Urinary bladder (tissue), 4 donors: ENCODE results near the gene MCUB. TPM values are rescaled to one million over a fixed set of nuclear protein-coding genes. Genes with fewer than 3 reads are reported as not detected.

Experiments
- DNase-seq: peaks from one replicate; pipeline ENCODE4 v3.0.0-alpha.2; 2015; ENCODE audit errors: extremely low spot score
- H3K27ac ChIP-seq: one replicate; pipeline ENCODE4 v1.5.1; 2013; ENCODE audit warnings: low read depth, mild to moderate bottlenecking, moderate library complexity
- H3K36me3 ChIP-seq: one replicate; pipeline ENCODE4 v1.6.1; 2013; ENCODE audit warnings: mild to moderate bottlenecking, moderate library complexity; ENCODE audit not compliant: insufficient read depth
- H3K4me1 ChIP-seq: one replicate; pipeline ENCODE4 v1.6.1; 2013; ENCODE audit warnings: mild to moderate bottlenecking, moderate library complexity; ENCODE audit not compliant: insufficient read depth
- H3K4me3 ChIP-seq: one replicate; pipeline ENCODE4 v1.5.1; 2013; ENCODE audit warnings: low read depth, low read length
- WGBS: extraction: QIAGEN DNeasy Blood & Tissue Kit; methylation state at CpG from one replicate; pipeline ENCODE4 v1.1.7; 2013; 5-methylcytosine and 5-hydroxymethylcytosine counted together
- polyA plus RNA-seq: library from polyadenylated mRNA; stranded (reverse); fragments of 200-250 nt; gene quantifications from one replicate; pipeline ENCODE4 v1.2.3, GENCODE V29; 2013
- total RNA-seq: library from RNA; depleted of rRNA; stranded (reverse); fragments of >200 nt; gene quantifications from one replicate; pipeline ENCODE4 v1.2.3, GENCODE V29; 2014
- donor health status: healthy with polysubstance abuse.
- donor health status: healthy.

Gene MCUB
- total and polyA plus RNA-seq, 2 donors: 13.5 to 15.2 TPM

DNA sequence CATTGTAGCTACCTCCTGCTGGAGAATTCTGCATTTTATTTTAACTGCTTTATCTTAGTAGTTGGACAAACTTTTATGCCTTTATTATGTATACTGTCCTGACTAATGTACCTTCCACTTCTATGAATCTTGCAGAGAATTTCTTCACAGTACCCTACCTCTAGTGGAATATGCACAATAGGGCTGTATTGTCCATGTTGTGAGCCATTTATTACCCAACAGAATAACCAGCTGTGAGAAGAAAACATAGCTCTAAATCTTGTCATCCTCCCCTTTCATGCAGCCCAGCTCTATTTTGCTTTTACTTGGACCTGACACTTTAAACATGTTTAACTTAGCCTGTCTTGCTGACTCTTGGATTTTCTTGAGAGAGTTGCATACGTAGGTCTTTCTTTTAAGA is 56.2 kb downstream of the MCUB start:
- DNase-seq: no peak
- no peak overlapping the region for H3K4me3 ChIP-seq
- H3K36me3 ChIP-seq: no peaks in the 10 kb centered on the region
- WGBS: 77% methylated on average over 1 of the region's 1 CpG
- H3K4me1 ChIP-seq: no peaks in the 10 kb centered on the region
- no peak overlapping the region for H3K27ac ChIP-seq

DNA sequence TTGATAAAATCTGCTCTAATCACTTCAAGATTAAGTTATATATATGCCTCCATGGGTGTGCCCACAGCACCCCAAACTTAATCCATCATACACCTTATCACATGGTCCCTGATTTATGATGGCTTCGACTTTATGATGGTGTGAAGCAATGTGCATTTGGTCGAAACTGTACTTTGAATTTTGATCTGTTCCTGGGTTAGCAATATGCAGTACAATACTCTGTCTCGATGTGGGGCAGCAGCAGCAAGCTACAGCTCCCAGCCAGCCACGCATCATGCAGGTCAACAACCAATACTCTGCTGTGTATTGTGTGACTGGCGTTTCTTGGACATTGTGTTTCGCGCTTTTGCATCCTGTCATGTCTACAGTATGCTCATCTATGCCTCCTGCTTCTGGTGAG is 62.6 kb downstream of the MCUB start:
- Histone ChIP-seq H3K4me3 (no peak overlapping the region), H3K36me3 (no peaks in the 10 kb centered on the region), H3K4me1 (no peaks in the 10 kb centered on the region), H3K27ac (no peak overlapping the region)
- 77% methylated on average over 7 of the region's 7 CpGs for WGBS
- DNase-seq: no peak

- Histone ChIP-seq H3K27ac (no peak overlapping the region), H3K36me3 (no peaks in the 10 kb centered on the region), H3K4me3 (no peak overlapping the region), H3K4me1 (no peaks in the 10 kb centered on the region)
- 92% methylated on average over 2 of the region's 2 CpGs for WGBS
- DNase-seq: no peak
Observed at GRCh38 chr4:109624536-109624935, 64.5 kb downstream of the MCUB start.

- Histone ChIP-seq H3K27ac (no peak overlapping the region), H3K36me3 (no peaks in the 10 kb centered on the region), H3K4me1 (no peaks in the 10 kb centered on the region), H3K4me3 (no peak overlapping the region)
- 91% methylated on average over 4 of the region's 4 CpGs for WGBS
- DNase-seq: no peak
Observed at GRCh38 chr4:109627361-109627760, 67.3 kb downstream of the MCUB start.

- Histone ChIP-seq H3K4me3 (no peak overlapping the region), H3K36me3 (no peaks in the 10 kb centered on the region), H3K4me1 (no peaks in the 10 kb centered on the region), H3K27ac (no peak overlapping the region)
- 47% methylated on average over 4 of the region's 4 CpGs for WGBS
- no peak for DNase-seq
Observed at GRCh38 chr4:109629775-109630174, 69.7 kb downstream of the MCUB start.

- WGBS: 23% methylated on average over 5 of the region's 5 CpGs
Observed at GRCh38 chr4:109631532-109632108, 71.6 kb downstream of the MCUB start.

GRCh38 chr4:109640644-109641043 is 80.6 kb downstream of the MCUB start:
- Histone ChIP-seq H3K4me1 (no peaks in the 10 kb centered on the region), H3K27ac (no peak overlapping the region)
- 88% methylated on average over 2 of the region's 2 CpGs for WGBS

More at GRCh38 chr4:109631532-109632108, 71.6 kb downstream of the MCUB start:
- no peaks in the 10 kb centered on the region for H3K4me1 ChIP-seq
- H3K36me3 ChIP-seq: no peaks in the 10 kb centered on the region
- peak; percentile 5 for DNase-seq
- H3K27ac ChIP-seq: no peak overlapping the region
- H3K4me3 ChIP-seq: no peak overlapping the region

DNA sequence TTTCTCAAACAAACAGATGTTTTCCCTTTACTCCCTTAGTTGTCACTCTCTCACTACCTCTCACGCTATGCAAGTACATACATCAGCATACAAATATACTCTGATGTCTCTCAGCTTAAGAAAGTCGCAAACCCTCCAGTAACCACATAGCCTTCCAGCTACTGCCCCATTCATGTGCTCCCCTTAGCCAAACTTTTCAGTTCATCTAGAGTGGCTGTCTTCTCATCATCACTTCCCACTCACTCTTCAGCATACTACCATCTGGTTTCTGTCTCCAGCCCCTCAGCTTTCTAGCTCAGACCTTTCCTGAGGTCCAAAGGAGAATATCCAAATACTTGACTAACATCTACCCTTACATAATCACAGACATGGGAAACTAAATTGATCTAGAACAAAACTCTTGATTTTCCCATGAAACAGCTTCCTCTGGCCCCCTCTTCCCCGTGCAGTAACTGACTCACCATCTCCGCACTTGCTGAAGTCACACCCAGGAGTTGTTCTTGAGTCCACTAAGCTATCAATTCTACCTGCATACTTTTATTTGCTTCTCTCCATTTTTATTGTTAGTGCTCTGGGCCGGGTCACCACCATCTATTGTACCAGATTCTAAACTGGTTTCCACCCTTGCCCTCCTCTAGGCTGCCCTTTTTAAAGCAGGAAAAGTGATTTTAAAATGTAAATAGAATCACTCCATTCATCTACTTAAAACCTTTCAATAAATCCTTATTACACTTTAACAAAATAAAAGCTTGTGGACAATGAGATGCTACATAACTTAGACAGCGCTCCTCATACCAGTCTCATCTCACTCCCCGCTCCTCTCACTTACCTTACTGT is 86.0 kb downstream of the MCUB start:
- 81% methylated on average over 7 of the region's 7 CpGs for WGBS
- Histone ChIP-seq H3K4me3 (no peak overlapping the region), H3K27ac (no peak overlapping the region), H3K36me3 (peaks cover 2% of the 10 kb centered on the region), H3K4me1 (no peaks in the 10 kb centered on the region)
- DNase-seq: no peak

More at GRCh38 chr4:109640644-109641043, 80.6 kb downstream of the MCUB start:
- Histone ChIP-seq H3K4me3 (no peak overlapping the region), H3K36me3 (peaks cover 2% of the 10 kb centered on the region)
- no peak for DNase-seq

DNA sequence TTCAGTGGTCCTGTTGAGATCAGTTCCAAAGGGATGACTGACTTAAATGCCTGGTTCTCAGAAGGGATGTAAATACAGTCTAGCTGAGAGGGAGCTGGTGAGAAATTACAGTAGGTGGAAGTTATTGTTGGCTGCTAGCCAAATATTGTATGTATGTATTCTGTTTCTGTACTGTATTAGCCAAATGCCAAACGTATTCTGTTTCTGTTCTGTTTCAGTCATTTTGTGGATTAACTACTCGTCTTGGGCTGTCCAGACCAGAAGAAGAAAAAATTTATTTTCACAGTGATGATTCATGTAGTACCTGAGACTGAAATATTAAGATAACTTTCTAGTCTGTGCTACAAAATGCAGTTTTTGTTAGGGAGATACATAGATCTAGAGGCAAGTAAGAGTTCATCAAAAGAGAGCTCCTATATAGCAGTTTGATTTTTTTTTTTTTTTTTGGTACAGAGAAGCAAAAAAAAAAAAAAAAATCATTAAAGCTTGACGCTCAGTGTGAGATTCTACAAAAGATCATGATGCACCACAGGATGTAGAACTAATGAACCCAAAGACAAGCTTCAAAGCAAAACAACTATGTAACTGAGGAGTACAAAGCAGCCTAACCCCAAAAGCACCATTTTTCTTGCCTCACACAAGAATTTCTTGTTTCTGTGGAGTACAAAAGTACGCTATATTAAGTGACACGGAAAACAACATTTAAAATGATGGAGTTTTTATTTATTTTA is 88.4 kb downstream of the MCUB start:
- no peak for DNase-seq
- Histone ChIP-seq H3K27ac (no peak overlapping the region), H3K4me3 (no peak overlapping the region), H3K4me1 (no peaks in the 10 kb centered on the region), H3K36me3 (no peaks in the 10 kb centered on the region)
- 63% methylated on average over 5 of the region's 5 CpGs for WGBS

DNA sequence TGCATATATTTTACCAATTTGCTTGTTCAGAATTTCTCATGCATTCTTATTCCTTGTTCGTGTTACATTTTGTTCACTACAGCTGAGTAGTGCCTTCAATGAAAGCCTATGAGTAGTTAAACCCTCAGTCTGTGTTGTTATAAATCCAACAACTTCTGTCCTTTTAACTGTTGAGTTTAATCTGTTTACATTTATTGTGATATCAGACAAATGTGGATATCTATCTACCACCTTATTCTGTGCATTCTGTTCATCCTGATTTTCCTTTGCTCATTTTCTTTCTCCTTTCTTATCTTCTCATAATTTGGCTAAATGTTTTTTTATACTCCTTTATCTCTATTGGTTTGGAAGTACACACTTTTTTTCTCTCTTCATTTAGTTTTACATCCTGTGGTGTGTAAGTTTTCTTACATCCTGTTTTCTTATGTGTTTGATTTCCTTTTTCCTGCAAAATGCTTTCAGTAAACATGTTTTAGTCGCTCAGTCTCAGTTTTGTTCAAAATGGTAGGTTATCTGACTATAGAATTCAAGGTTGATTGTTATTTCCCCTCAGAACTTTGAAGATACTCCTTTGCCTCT is 89.0 kb downstream of the MCUB start:
- DNase-seq: no peak
- Histone ChIP-seq H3K36me3 (no peaks in the 10 kb centered on the region), H3K4me1 (no peaks in the 10 kb centered on the region), H3K4me3 (no peak overlapping the region), H3K27ac (no peak overlapping the region)
- 92% methylated on average over 2 of the region's 2 CpGs for WGBS

DNA sequence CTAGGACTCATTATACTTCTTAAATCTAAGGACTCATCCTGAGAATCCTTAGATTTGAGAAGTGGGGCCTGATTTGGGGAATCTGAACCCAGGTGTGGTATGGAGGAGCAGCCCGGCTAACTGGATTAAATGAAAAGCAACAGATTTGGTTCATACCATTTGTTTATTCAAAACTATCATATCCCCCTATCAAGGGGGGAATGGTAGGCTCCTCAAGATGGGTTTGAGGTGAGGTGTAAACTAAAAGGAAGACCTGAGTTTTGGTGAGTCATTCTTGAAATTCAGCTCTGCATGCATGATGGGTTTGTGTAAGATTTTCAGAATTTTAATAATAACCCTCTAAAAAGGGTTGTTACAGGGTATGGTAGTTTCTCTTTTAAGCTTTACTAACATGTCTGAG is 89.8 kb downstream of the MCUB start:
- Histone ChIP-seq H3K4me3 (no peak overlapping the region), H3K4me1 (no peaks in the 10 kb centered on the region), H3K36me3 (no peaks in the 10 kb centered on the region), H3K27ac (no peak overlapping the region)
- WGBS: 83% methylated on average over 1 of the region's 1 CpG
- DNase-seq: no peak

DNA sequence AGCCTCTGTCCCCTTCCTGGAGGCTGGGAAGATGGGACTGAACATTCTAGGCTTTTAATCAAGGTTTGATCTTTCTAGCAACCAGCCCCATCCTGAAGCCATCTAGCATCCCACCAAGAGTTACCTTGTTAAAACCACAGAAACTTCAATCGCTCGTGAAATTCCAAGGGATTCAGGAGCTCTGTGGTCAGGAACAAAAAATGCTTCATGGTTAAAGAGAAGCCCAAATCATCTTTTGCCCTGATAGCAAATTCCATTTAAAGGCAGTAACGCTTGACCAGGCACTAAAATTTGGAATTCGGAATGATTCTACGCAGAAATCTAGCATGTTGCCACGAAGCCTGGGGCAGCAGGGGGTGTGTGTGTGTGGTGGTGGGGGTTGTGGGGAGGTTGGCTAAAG is 95.3 kb downstream of the MCUB start:
- 64% methylated on average over 6 of the region's 6 CpGs for WGBS
- no peak overlapping the region for H3K4me3 ChIP-seq

GRCh38 chr4:109657854-109658418 is 97.9 kb downstream of the MCUB start:
- DNase-seq: no peak
- peaks cover 2% of the 10 kb centered on the region for H3K36me3 ChIP-seq
- WGBS: 93% methylated on average over 9 of the region's 9 CpGs
- no peak overlapping the region for H3K4me3 ChIP-seq
- no peaks in the 10 kb centered on the region for H3K4me1 ChIP-seq
- no peak overlapping the region for H3K27ac ChIP-seq

More for the DNA sequence above, 95.3 kb downstream of the MCUB start:
- no peaks in the 10 kb centered on the region for H3K4me1 ChIP-seq
- no peak for DNase-seq
- peaks cover 2% of the 10 kb centered on the region for H3K36me3 ChIP-seq
- no peak overlapping the region for H3K27ac ChIP-seq
